Measurements from ENCODE around the gene SLC30A7. TPM values are rescaled to one million over a fixed set of nuclear protein-coding genes. Genes with fewer than 3 reads are reported as not detected.
"Not testable (repeated sequence)": the region's sequence is repeated elsewhere in the genome, so short reads cannot be mapped to it uniquely, and the experiment has no call there.

SLC30A7 gene
- total RNA-seq, 1 donor from 2014 or later, result 5.7 TPM

DNA sequence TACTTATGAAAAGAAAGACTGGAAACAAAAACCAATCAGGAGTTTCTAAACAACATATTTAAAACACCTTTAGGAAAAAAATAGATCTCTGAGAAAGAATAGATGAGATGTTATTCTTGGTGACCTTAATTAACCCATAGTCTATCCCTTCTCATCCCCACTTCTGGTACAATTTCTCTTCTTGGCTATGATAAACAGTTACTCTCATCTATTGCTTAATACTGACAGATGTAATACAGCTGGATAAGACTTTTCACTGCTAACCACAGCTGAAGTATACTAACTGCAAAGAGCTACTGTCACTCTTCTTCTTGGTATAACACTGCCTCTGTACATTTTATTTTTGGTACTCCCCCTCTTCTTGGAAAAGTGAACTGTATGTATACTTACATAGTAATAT is 16.5 kb upstream of the SLC30A7 start:
- H3K4me3 ChIP-seq, result no peak overlapping the region
- DNase-seq, result no peak
- H3K27me3 ChIP-seq (ENCODE audit: low read depth), result no peaks in the 10 kb centered on the region
- H3K9me3 ChIP-seq (replicated peaks), result no peaks in the 10 kb centered on the region
- H3K36me3 ChIP-seq, result peaks cover 16% of the 10 kb centered on the region
- H3K4me1 ChIP-seq, result no peaks in the 10 kb centered on the region
- no peak overlapping the region for H3K27ac ChIP-seq (replicated peaks)
- TF ChIP-seq, protein P1, sequence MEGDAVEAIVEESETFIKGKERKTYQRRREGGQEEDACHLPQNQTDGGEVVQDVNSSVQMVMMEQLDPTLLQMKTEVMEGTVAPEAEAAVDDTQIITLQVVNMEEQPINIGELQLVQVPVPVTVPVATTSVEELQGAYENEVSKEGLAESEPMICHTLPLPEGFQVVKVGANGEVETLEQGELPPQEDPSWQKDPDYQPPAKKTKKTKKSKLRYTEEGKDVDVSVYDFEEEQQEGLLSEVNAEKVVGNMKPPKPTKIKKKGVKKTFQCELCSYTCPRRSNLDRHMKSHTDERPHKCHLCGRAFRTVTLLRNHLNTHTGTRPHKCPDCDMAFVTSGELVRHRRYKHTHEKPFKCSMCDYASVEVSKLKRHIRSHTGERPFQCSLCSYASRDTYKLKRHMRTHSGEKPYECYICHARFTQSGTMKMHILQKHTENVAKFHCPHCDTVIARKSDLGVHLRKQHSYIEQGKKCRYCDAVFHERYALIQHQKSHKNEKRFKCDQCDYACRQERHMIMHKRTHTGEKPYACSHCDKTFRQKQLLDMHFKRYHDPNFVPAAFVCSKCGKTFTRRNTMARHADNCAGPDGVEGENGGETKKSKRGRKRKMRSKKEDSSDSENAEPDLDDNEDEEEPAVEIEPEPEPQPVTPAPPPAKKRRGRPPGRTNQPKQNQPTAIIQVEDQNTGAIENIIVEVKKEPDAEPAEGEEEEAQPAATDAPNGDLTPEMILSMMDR (IDR thresholded peaks at IDR 0.05; ENCODE audit: borderline replicate concordance), result no peak
- intact Hi-C loops (cut with micrococcal nuclease), result no loop called here

DNA sequence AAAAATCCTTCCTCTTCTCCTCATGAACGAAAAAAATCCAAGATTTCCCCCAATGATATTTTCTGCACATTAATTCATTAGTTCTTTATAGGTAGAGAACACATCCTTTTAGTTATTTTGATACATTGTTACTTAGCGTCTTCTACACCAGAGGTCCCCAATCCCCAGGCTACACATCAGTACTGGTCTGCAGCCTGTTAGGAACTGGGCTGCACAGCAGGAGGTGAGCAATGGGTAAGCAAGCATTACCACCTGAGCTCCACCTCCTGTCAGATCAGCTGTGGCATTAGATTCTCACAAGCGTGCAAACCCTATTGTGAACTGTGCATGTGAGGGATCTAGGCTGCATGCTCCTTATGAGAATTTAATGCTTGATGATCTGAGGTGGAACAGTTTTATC is 14.2 kb upstream of the SLC30A7 start:
- Histone ChIP-seq H3K4me1 (no peaks in the 10 kb centered on the region), H3K36me3 (peaks cover 11% of the 10 kb centered on the region), H3K9me3 (replicated peaks) (no peaks in the 10 kb centered on the region), H3K27me3 (ENCODE audit: low read depth) (no peaks in the 10 kb centered on the region), H3K4me3 (no peak overlapping the region), H3K27ac (replicated peaks) (no peak overlapping the region)
- intact Hi-C loops (cut with micrococcal nuclease), result no loop called here
- TF ChIP-seq, protein P1 (IDR thresholded peaks at IDR 0.05; ENCODE audit: borderline replicate concordance), result no peak
- no peak for DNase-seq

DNA sequence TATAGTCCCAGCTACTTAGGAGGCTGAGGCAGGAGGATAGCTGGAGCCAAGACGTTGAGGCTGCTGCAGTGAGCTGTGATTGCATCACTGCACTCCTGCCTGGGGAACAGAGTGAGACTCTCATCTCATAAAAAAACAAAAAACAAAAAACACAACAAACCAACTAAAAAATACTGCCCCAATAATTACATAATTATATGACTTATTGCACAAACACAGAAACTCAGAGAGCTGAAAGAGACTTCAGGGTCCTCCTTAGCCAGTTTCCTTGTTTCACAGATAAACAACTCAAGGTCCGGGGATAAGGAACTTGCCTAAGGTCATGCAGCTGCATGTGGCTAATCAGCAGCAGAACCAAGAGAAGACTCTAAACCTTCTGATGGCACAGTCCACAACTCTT is 13.2 kb upstream of the SLC30A7 start:
- Histone ChIP-seq H3K27me3 (ENCODE audit: low read depth) (no peaks in the 10 kb centered on the region), H3K27ac (replicated peaks) (no peak overlapping the region), H3K4me3 (no peak overlapping the region), H3K4me1 (no peaks in the 10 kb centered on the region), H3K9me3 (replicated peaks) (no peaks in the 10 kb centered on the region), H3K36me3 (peaks cover under 1% of the 10 kb centered on the region)
- intact Hi-C loops (cut with micrococcal nuclease), result no loop called here
- DNase-seq, result no peak
- TF ChIP-seq, protein P1 (IDR thresholded peaks at IDR 0.05; ENCODE audit: borderline replicate concordance), result no peak

DNA sequence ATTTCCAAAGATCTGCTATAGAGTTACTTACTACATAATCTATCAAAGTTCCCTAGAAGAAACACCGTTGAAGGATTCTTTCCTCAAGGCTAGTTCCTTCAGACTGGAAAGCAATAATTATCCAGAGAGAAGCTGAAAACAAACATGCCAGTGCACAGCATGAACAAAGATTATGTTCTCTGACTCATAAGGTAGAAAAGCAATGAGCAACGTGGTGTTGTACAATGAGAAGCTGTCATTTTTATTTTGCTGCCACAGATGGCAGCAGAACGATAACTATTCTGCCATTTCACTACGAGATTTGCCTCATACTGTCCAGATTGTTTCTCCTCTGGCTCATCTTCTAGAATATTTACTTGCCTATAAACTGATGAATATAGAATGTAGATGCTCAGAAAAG is 11.9 kb upstream of the SLC30A7 start:
- Histone ChIP-seq H3K9me3 (replicated peaks) (no peaks in the 10 kb centered on the region), H3K4me1 (no peaks in the 10 kb centered on the region), H3K4me3 (no peak overlapping the region), H3K36me3 (no peaks in the 10 kb centered on the region), H3K27me3 (ENCODE audit: low read depth) (no peaks in the 10 kb centered on the region), H3K27ac (replicated peaks) (no peak overlapping the region)
- DNase-seq, result no peak
- intact Hi-C loops (cut with micrococcal nuclease), result no loop called here
- TF ChIP-seq, protein P1 (IDR thresholded peaks at IDR 0.05; ENCODE audit: borderline replicate concordance), result no peak

DNA sequence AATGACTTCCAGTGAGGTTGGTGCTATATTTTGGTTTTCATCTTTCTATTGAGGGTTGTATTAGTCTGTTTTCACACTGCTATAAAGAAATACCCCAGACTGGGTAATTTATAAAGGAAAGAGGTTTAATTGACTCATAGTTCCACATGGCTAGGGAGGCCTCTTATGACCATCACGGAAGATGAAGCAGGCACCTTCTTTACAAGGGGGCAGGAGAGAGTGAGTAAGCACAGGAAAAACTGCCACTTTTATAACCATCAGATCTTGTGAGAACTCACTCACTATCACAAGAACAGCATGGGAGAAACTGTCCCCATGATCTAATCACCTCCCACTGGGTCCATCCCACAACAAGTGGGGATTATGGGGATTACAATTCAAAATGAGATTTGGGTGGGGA is 6.9 kb upstream of the SLC30A7 start:
- intact Hi-C loops (cut with micrococcal nuclease); H3K9me3 ChIP-seq (replicated peaks); DNase-seq: not testable (repeated sequence)

DNA sequence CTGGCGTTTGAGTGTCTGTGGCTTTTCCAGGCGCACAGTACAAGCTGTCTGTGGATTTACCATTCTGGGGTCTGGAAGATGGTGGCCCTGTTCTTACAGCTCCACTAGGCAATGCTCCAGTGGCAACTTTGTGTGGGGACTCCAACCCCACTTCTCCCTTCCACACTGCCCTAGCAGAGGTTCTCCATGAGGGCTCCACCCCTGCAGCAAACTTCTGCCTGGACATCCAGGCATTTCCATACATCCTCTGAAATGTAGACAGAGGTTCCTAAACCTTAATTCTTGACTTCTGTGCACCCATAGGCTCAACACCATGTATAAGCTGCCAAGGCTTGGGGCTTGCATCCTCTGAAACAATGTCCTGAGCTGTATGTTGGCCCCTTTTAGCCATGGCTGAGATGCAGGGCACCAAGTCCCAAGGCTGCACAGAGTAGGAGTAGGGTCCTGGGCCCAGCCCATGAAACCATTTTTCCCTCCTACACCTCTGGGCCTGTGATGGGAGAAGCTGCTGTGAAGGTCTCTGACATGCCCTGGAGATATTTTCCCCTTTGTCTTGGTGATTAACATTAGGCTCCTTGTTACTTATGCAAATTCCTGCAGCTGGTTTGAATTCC is 5.9 kb upstream of the SLC30A7 start:
- H3K4me1 ChIP-seq, result peaks cover 16% of the 10 kb centered on the region
- H3K9me3 ChIP-seq (replicated peaks); DNase-seq; intact Hi-C loops (cut with micrococcal nuclease); H3K27me3 ChIP-seq (ENCODE audit: low read depth); H3K27ac ChIP-seq (replicated peaks); H3K4me3 ChIP-seq; H3K36me3 ChIP-seq: not testable (repeated sequence)

More for the DNA sequence above, 6.9 kb upstream of the SLC30A7 start:
- not testable (repeated sequence) for H3K27me3 ChIP-seq (ENCODE audit: low read depth); H3K27ac ChIP-seq (replicated peaks); H3K4me1 ChIP-seq; H3K36me3 ChIP-seq; H3K4me3 ChIP-seq
